HCT116 (cell line): ENCODE results near the gene OR4B1. TPM values are rescaled to one million over a fixed set of nuclear protein-coding genes. Genes with fewer than 3 reads are reported as not detected.
A peak's percentile ranks its signal among the peaks of the same experiment; 100 is the strongest.

Experiments
- ATAC-seq: fragments of 200-7000 bp; cut with Tn5 transposase; 2 replicates; pipeline ENCODE4 v1.9.1; 2020; ENCODE audit warnings: mild to moderate bottlenecking, moderate library complexity
- BruUV-seq: library from RNA; stranded (reverse); fragments of 400-500 nt; replicated peaks from 2 replicates; lab custom pipeline; 2021; lab: Mats Ljungman, UMichigan
- CTCF ChIA-PET: fragments of 300-600 bp; sonication (Branson Sonifier 250); formaldehyde crosslinking; loops from one replicate; lab custom pipeline; 2021; ENCODE audit warnings: antibody characterized with exemption; lab: Charles Lee
- POLR2A ChIA-PET: fragments of 300-600, 350-600 bp; sonication (Branson Sonifier 250); formaldehyde crosslinking; loops from one replicate; lab custom pipeline; 2021; ENCODE audit warnings: antibody characterized with exemption; lab: Charles Lee
- RAD21 ChIA-PET, 2 experiments: fragments of 300-600 bp; sonication (Branson Sonifier 250); formaldehyde crosslinking; loops; one replicate each; lab custom pipeline; 2023; ENCODE audit warnings: low total read pairs in 2 of 2; ENCODE audit not compliant: uncharacterized antibody in 2 of 2, unreplicated experiment in 2 of 2, low non-redundant PET in 1 of 2; lab: Charles Lee
- DNase-seq: peaks from one replicate; pipeline ENCODE4 v3.0.0-alpha.2; 2010; ENCODE audit warnings: low read depth, low spot score
- H2AFZ ChIP-seq: fragments of 200-600 bp; shearing (Covaris generic), sonication (generic); 2 replicates; pipeline ENCODE4 v1.6.1; 2017; ENCODE audit warnings: low read depth, mixed run types, mixed read lengths, antibody characterized with exemption, low read length; ENCODE audit not compliant: poor library complexity, severe bottlenecking
- H3K27ac ChIP-seq: 2 replicates; pipeline ENCODE4 v1.5.1; 2012; ENCODE audit warnings: low read depth, low read length
- H3K27me3 ChIP-seq: fragments of 200-600 bp; sonication (generic); 2 replicates; pipeline ENCODE4 v1.6.1; 2016; ENCODE audit warnings: mixed run types, low read length, mixed read lengths; ENCODE audit not compliant: insufficient read depth
- H3K36me3 ChIP-seq, 2 experiments: fragments of 200-500 bp in 1 of 2; fragments of 200-600 bp in 1 of 2; sonication (Bioruptor generic) in 1 of 2; sonication (generic) in 1 of 2; 2 replicates each; pipeline versions ENCODE4 v1.5.1 to v1.6.1; 2014 to 2016; ENCODE audit warnings: low read length in 2 of 2, inconsistent platforms in 1 of 2, mixed read lengths in 1 of 2, mixed run types in 1 of 2; ENCODE audit not compliant: insufficient read depth in 2 of 2, control insufficient read depth in 1 of 2
- H3K4me1 ChIP-seq, 2 experiments: fragments of 200-600 bp in 1 of 2; sonication (generic) in 1 of 2; 2 replicates each; pipeline versions ENCODE4 v1.5.1 to v1.6.1; 2012 to 2017; ENCODE audit warnings: low read length in 2 of 2, inconsistent platforms in 1 of 2, mild to moderate bottlenecking in 1 of 2, mixed read lengths in 1 of 2, mixed run types in 1 of 2, moderate library complexity in 1 of 2; ENCODE audit not compliant: insufficient read depth in 2 of 2, control insufficient read depth in 1 of 2
- H3K4me2 ChIP-seq: fragments of 200-600 bp; sonication (generic); 2 replicates; pipeline ENCODE4 v1.6.1; 2017; ENCODE audit warnings: mixed run types, low read length, mixed read lengths
- H3K4me3 ChIP-seq, 2 experiments: fragments of 200-600 bp in 1 of 2; sonication (generic) in 1 of 2; replicated peaks in 1 of 2; 2 replicates each; pipeline ENCODE4 v1.5.1; 2011 to 2016; ENCODE audit warnings: low read length in 2 of 2, control low read depth in 1 of 2, low read depth in 1 of 2, mild to moderate bottlenecking in 1 of 2, mixed read lengths in 1 of 2, mixed run types in 1 of 2
- H3K79me2 ChIP-seq: fragments of 200-600 bp; sonication (generic); 2 replicates; pipeline ENCODE4 v1.6.1; 2017; ENCODE audit warnings: mild to moderate bottlenecking, mixed run types, low read length, moderate library complexity, mixed read lengths; ENCODE audit not compliant: insufficient read depth
- H3K9ac ChIP-seq: fragments of 200-600 bp; sonication (generic); 2 replicates; pipeline ENCODE4 v1.6.1; 2016; ENCODE audit warnings: low read length, mixed read lengths
- H3K9me2 ChIP-seq: fragments of 200-600 bp; sonication (generic), shearing (Covaris generic); 2 replicates; pipeline ENCODE4 v1.6.1; 2017; ENCODE audit warnings: mixed run types, mild to moderate bottlenecking, moderate library complexity; ENCODE audit not compliant: insufficient read depth
- H3K9me3 ChIP-seq, 2 experiments: fragments of 200-500 bp in 1 of 2; fragments of 200-600 bp in 1 of 2; sonication (Bioruptor generic) in 1 of 2; sonication (generic) in 1 of 2; 2 replicates each; pipeline ENCODE4 v1.6.1; 2014 to 2017; ENCODE audit warnings: low read length in 2 of 2, mixed read lengths in 2 of 2, inconsistent platforms in 1 of 2, low read depth in 1 of 2, mild to moderate bottlenecking in 1 of 2, mixed run types in 1 of 2, moderate library complexity in 1 of 2; ENCODE audit not compliant: control insufficient read depth in 1 of 2, insufficient read depth in 1 of 2
- H4K20me1 ChIP-seq: fragments of 200-600 bp; sonication (generic), shearing (Covaris generic); 2 replicates; pipeline ENCODE4 v1.6.1; 2017; ENCODE audit warnings: mixed run types, mild to moderate bottlenecking, moderate library complexity; ENCODE audit not compliant: insufficient read depth
- ATF3 ChIP-seq: IDR thresholded peaks from 2 replicates; pipeline ENCODE4 v1.6.1; 2012
- CBX3 ChIP-seq: IDR thresholded peaks from 2 replicates; pipeline ENCODE4 v1.6.1; 2012; ENCODE audit warnings: low read depth
- CEBPB ChIP-seq: IDR thresholded peaks from 2 replicates; pipeline ENCODE4 v1.6.1; 2012; ENCODE audit warnings: low read depth
- CTCF ChIP-seq, 3 experiments: fragments of 200-600 bp in 1 of 3; sonication (generic) in 1 of 3; IDR thresholded peaks in 2 of 3; conservative IDR thresholded peaks in 1 of 3; 2 replicates each; pipeline ENCODE4 v1.5.1; 2012 to 2017; ENCODE audit warnings: low read depth in 2 of 3, low read length in 2 of 3, antibody characterized with exemption in 1 of 3, borderline replicate concordance in 1 of 3, control low read depth in 1 of 3, mild to moderate bottlenecking in 1 of 3, mixed read lengths in 1 of 3, mixed run types in 1 of 3, moderate library complexity in 1 of 3; ENCODE audit not compliant: insufficient read depth in 1 of 3
- EGR1 ChIP-seq: IDR thresholded peaks from 2 replicates; pipeline ENCODE4 v1.6.1; 2012; ENCODE audit warnings: low read depth
- EZH2 ChIP-seq: fragments of 200-600 bp; sonication (generic); IDR thresholded peaks from 2 replicates; pipeline ENCODE4 v1.6.1; 2017; ENCODE audit warnings: antibody characterized with exemption, mixed run types
- FOSL1 ChIP-seq: IDR thresholded peaks from 2 replicates; pipeline ENCODE4 v1.6.1; 2012; ENCODE audit warnings: low read depth
- JUND ChIP-seq: IDR thresholded peaks from 2 replicates; pipeline ENCODE4 v1.6.1; 2012
- POLR2A ChIP-seq: IDR thresholded peaks from 2 replicates; pipeline ENCODE4 v1.7.0; 2011; ENCODE audit warnings: borderline replicate concordance; ENCODE audit not compliant: insufficient read depth, insufficient read length; ENCODE audit errors: extremely low read depth
- POLR2AphosphoS5 ChIP-seq: IDR thresholded peaks from 2 replicates; pipeline ENCODE4 v1.6.1; 2011; ENCODE audit warnings: mild to moderate bottlenecking, low read depth, low read length, moderate library complexity
- RAD21 ChIP-seq: IDR thresholded peaks from 2 replicates; pipeline ENCODE4 v1.6.1; 2012; ENCODE audit warnings: low read depth, mild to moderate bottlenecking
- SIN3A ChIP-seq: IDR thresholded peaks from 2 replicates; pipeline ENCODE4 v1.6.1; 2012; ENCODE audit warnings: low read depth
- SP1 ChIP-seq: IDR thresholded peaks from 2 replicates; pipeline ENCODE4 v1.6.1; 2012; ENCODE audit warnings: low read depth
- SRF ChIP-seq: IDR thresholded peaks from 2 replicates; pipeline ENCODE4 v1.6.1; 2012; ENCODE audit warnings: low read depth
- ZNF274 ChIP-seq: fragments of 200-500 bp; sonication (Bioruptor generic); IDR thresholded peaks from 2 replicates; pipeline ENCODE4 v1.6.1; 2014; ENCODE audit warnings: mild to moderate bottlenecking, low read depth, low read length, inconsistent platforms
- intact Hi-C: fragments of 100-400 bp; cut with micrococcal nuclease; formaldehyde crosslinking; loops from 2 replicates; pipeline ENCODE4 v1.10.0; 2022
- total RNA-seq: library from RNA; stranded (reverse); gene quantifications from one replicate; pipeline ENCODE4 v1.2.1, GENCODE V29; 2021; ENCODE audit not compliant: unreplicated experiment

OR4B1 gene
- total RNA-seq, 1 experiment from 2014 or later: not detected

GRCh38 chr11:48172818-48173609 is 43.6 kb upstream of the OR4B1 start:
- Histone ChIP-seq H3K27ac (no peak overlapping the region), H3K9me3 (no peaks in the 10 kb centered on the region), H3K4me3 (no peak overlapping the region), H3K36me3 (no peaks in the 10 kb centered on the region), H3K9ac (no peak overlapping the region), H4K20me1 (no peaks in the 10 kb centered on the region), H3K27me3 (no peaks in the 10 kb centered on the region), H3K4me2 (no peak overlapping the region), H3K4me1 (no peaks in the 10 kb centered on the region), H3K9me2 (no peaks in the 10 kb centered on the region), H3K79me2 (no peaks in the 10 kb centered on the region), H2AFZ (no peak overlapping the region)
- ChIA-PET POLR2A (no interaction called here), CTCF (no interaction called here), RAD21 (interaction anchor here (0.6 to 1.1 kb wide), 2 partner anchors 132 to 303 kb away, joined by 3 read pairs; no protein-coding TSS in a partner anchor)
- peak; percentile 97 for ATAC-seq
- DNase-seq: peak; percentile 15
- no TSS peak for BruUV-seq
- intact Hi-C loops: loop anchor here (2.0 kb wide), 2 partner anchors 1354 to 1822 kb away; no protein-coding TSS in a partner anchor
- TF ChIP-seq CBX3 (no peak), ZNF274 (no peak), CTCF (IDR thresholded peaks at IDR 0.05 in 2 of 3, conservative IDR thresholded peaks at IDR 0.05 in 1 of 3; ENCODE audit: borderline replicate concordance in 1 of 3, insufficient read depth in 1 of 3, low read depth in 2 of 3, low read length in 2 of 3) (peak; percentile 27 to 99 (median 95); a peak in 5 of 6 replicates), JUND (no peak), SRF (no peak), RAD21 (peak; percentile 75)

- ChIA-PET POLR2A (no interaction called here), CTCF (no interaction called here), RAD21 (no interaction called here)
- no TSS peak for BruUV-seq
- no peak for DNase-seq
- H4K20me1 ChIP-seq: no peaks in the 10 kb centered on the region
- H3K4me3 ChIP-seq: no peak overlapping the region
- H3K9me3 ChIP-seq: no peaks in the 10 kb centered on the region
- no peaks in the 10 kb centered on the region for H3K4me1 ChIP-seq
- H3K79me2 ChIP-seq: no peaks in the 10 kb centered on the region
- intact Hi-C loops: no loop called here
- no peak for ATAC-seq
- no peaks in the 10 kb centered on the region for H3K36me3 ChIP-seq
- H3K9me2 ChIP-seq: no peaks in the 10 kb centered on the region
- no peak overlapping the region for H3K27ac ChIP-seq
- H3K27me3 ChIP-seq: no peaks in the 10 kb centered on the region
- no peak overlapping the region for H2AFZ ChIP-seq
- H3K9ac ChIP-seq: no peak overlapping the region
- H3K4me2 ChIP-seq: no peak overlapping the region
- TF ChIP-seq ZNF274: no peak
- TF ChIP-seq EZH2: no peak
- no peak for TF ChIP-seq CTCF (IDR thresholded peaks at IDR 0.05 in 2 of 3, conservative IDR thresholded peaks at IDR 0.05 in 1 of 3; ENCODE audit: borderline replicate concordance in 1 of 3, insufficient read depth in 1 of 3, low read depth in 2 of 3, low read length in 2 of 3)
- TF ChIP-seq RAD21: no peak
- no peak for TF ChIP-seq CEBPB
- no peak for TF ChIP-seq ATF3
- TF ChIP-seq POLR2A: no peak
- no peak for TF ChIP-seq EGR1
- no peak for TF ChIP-seq CBX3
- TF ChIP-seq SP1: no peak
- TF ChIP-seq POLR2AphosphoS5: no peak
- TF ChIP-seq FOSL1: no peak
- TF ChIP-seq SIN3A: no peak
Measured at GRCh38 chr11:48177661-48178060, 38.9 kb upstream of the OR4B1 start.
